ENCODE measurements around the gene ELAVL1.
"Not testable (repeated sequence)": the region's sequence is repeated elsewhere in the genome, so short reads cannot be mapped to it uniquely, and the experiment has no call there.

GRCh38 chr19:8024256-8024655, 18.8 kb upstream of the ELAVL1 start:
- not testable (repeated sequence) for TF ChIP-seq ELF4 (IDR thresholded peaks at IDR 0.05); NFRKB (IDR thresholded peaks at IDR 0.05); ZNF384 (IDR thresholded peaks at IDR 0.05); FOXK2 (IDR thresholded peaks at IDR 0.05); HDGF (IDR thresholded peaks at IDR 0.05; ENCODE audit: borderline replicate concordance); BHLHE40 (IDR thresholded peaks at IDR 0.05; ENCODE audit: borderline replicate concordance); FOXA1 (IDR thresholded peaks at IDR 0.05); SUZ12 (IDR thresholded peaks at IDR 0.05); L3MBTL2 (conservative IDR thresholded peaks at IDR 0.05)

All from HEK293T (cell line).